GM12875 (cell line): ENCODE results near the gene TXLNA.

Experiments
- H3K4me3 ChIP-seq: one replicate; pipeline ENCODE4 v1.5.1; 2011; ENCODE audit warnings: low read depth, low read length, control low read depth
- CTCF ChIP-seq: IDR thresholded peaks from 2 replicates; pipeline ENCODE4 v1.5.1; 2011; ENCODE audit warnings: low read depth, mild to moderate bottlenecking, control low read depth, inconsistent platforms, low read length, moderate library complexity, borderline replicate concordance; ENCODE audit not compliant: insufficient read depth

The TXLNA gene

GRCh38 chr1:32215629-32216480, 36.4 kb downstream of the TXLNA start:
- TF ChIP-seq CTCF = peak; percentile 86
- H3K4me3 ChIP-seq = no peak overlapping the region

- H3K4me3 ChIP-seq = no peak overlapping the region
- TF ChIP-seq CTCF = no peak
Observed at GRCh38 chr1:32216566-32216965, 37.1 kb downstream of the TXLNA start.

- no peak for TF ChIP-seq CTCF
- no peak overlapping the region for H3K4me3 ChIP-seq
Observed at GRCh38 chr1:32219022-32219421, 39.5 kb downstream of the TXLNA start.

- TF ChIP-seq CTCF = no peak
- H3K4me3 ChIP-seq = peak overlapping the region; percentile 93
Observed at GRCh38 chr1:32220746-32221580, 41.5 kb downstream of the TXLNA start.

GRCh38 chr1:32221581-32221979, 42.1 kb downstream of the TXLNA start:
- H3K4me3 ChIP-seq = peak overlapping the region; percentile 93
- TF ChIP-seq CTCF = no peak

GRCh38 chr1:32221980-32222755, 42.7 kb downstream of the TXLNA start, which contains the start of the genes EIF3I and TMEM234:
Gene EIF3I, plus strand, starts transcription at chr1:32222407. Its CDS starts 35 bp downstream, at chr1:32222442.
Gene TMEM234, minus strand, starts transcription at chr1:32222353. Its CDS starts 31 bp downstream, at chr1:32222322.
- no peak for TF ChIP-seq CTCF
- peak within 1 kb of the TSS; percentile 93 for H3K4me3 ChIP-seq
